GM21381 (cell line): Measurements from ENCODE around the gene ACOXL.

Experiments used
- ATAC-seq: cut with Tn5 transposase; IDR thresholded peaks from one replicate; pipeline ENCODE4 v1.9.1; 2021; ENCODE audit warnings: mild to moderate bottlenecking, moderate library complexity; ENCODE audit not compliant: unreplicated experiment

Gene ACOXL

GRCh38 chr2:111099402-111099801 lies 367.0 kb downstream of the ACOXL start:
- no peak for ATAC-seq

DNA sequence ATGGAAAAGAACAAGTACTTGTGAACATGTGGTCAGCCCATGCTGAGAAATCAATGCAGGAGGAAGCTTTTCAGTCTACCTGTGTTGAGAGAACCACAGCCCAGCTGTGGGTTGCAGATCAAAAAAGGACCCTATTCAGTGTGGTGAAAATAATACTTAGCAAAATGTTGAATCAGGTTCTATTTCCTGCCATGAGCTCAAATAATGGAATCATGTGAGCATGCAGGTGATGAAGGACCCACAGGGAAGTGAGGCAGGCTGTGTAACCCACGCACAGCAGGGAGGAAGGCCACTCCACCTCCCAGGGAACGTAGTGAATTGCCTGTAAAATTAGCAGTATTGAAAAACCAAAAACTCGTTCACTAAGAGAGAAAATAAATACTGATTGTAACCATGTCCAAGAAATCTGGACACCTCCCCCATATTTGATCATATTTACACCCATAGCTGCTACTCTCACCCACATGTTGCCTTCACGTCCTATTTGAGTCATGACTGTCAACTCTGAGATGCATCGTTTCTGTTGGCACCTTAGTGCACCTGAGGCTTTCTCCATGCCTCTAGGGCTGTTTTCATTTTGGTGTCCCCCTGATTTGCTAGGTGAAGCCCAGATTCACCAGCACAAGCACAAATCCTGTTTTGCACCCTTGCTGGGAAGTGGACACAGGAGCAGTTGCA lies 367.9 kb downstream of the ACOXL start:
- peak; percentile 22 for ATAC-seq

- ATAC-seq = peak; percentile 79
These were observed 368.4 kb downstream of the ACOXL start for GRCh38 chr2:111100765-111101162.

- no peak for ATAC-seq
These were observed 369.2 kb downstream of the ACOXL start for GRCh38 chr2:111101592-111101991.

GRCh38 chr2:111102216-111102615 lies 369.8 kb downstream of the ACOXL start:
- ATAC-seq = no peak

GRCh38 chr2:111105926-111106325 lies 373.6 kb downstream of the ACOXL start:
- ATAC-seq = no peak

DNA sequence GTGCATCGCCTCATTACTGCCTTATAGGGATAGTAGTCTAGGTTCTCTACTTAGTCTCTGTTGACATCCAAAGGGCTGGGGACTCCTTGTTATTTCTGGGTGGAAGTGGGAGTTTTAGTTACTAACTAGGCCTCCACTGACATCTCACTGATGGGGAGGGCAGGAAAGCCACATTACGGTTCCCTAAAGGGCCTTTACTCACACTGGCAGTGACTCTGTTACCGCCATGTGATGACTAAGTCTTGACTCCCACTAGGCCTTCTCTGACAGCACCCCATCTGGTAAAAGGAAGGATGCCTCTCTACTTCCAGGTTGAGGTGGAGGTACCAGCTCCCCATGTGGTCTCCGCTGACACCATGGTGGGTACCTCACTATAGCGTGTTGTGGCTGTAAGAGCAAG lies 374.3 kb downstream of the ACOXL start:
- ATAC-seq = no peak

DNA sequence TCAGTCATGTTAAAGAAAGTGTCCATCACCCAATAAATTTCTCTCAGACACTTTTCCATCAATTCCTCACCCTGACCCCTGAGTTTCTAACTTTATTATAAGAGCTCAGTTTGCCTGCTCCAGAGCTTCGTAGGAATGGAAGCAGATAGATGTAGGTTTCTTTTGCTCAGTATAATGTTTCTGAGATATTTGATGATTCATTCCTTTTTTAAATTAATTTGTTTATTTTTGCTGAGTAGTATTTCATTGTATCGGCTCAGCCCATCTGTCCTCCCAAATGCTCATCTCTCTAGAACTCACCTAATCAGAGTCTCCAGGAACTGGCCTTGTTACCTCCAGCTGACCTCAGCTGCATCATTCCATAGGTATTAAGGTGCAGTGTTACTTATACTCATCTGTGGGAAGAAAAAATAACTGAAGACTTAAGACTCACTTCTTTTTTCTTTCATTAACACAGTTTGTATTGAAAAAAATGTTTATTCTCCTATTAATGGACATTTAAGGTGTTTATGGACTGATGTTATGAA lies 376.4 kb downstream of the ACOXL start:
- no peak for ATAC-seq

GRCh38 chr2:111111101-111111755 lies 378.9 kb downstream of the ACOXL start:
- ATAC-seq = no peak

DNA sequence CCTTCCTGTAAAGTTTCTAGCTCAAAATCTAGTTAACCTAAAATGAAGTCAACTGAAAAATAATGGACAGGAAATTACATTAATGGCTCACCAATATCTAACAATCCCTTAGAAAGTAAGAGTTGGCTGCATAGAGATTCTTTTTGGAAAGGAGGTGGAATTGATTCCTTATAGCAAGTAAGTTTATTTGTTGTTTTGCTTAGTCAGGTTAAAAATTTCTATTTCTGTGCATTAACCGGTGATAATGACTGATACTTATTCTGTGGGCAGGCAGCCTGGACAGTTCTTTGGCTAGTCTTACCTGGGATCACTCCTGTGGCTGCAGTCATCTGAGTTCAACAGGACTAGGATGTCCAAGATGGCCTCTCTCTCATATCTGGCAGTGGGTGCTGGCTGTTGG lies 381.5 kb downstream of the ACOXL start:
- no peak for ATAC-seq

DNA sequence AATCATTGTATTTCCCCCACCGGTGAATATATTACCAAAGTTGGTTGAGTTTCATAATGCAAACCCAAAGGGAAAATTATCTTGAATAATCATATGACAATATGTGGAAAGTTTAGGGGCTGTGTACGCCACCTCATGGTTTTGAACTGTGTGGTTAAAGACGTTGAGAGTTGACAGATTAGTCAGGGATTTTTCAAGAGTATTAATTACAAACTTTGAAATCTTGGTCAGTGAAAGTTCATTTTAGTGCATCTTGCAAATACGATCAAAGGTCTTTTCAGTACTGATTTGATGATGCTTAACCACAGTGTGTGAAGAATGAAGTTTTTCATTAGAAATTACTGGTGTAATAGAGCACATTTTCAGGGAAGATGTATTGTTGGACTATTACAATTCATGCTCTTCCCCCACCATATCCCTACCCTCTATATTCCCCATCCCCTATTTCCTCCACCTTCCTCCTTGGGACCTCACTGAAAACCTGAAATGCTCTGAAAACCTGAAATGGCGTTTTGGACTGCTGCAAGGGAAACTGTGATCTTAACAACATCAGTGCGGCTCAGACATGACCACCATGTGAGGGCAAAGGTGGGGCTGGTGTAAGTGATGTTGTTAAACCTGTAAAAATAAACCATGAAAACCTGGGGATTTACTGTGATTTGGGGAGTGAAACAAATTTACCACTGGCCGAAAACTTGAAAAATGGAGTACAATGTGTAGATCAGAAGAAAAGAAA lies 383.8 kb downstream of the ACOXL start:
- no peak for ATAC-seq

DNA sequence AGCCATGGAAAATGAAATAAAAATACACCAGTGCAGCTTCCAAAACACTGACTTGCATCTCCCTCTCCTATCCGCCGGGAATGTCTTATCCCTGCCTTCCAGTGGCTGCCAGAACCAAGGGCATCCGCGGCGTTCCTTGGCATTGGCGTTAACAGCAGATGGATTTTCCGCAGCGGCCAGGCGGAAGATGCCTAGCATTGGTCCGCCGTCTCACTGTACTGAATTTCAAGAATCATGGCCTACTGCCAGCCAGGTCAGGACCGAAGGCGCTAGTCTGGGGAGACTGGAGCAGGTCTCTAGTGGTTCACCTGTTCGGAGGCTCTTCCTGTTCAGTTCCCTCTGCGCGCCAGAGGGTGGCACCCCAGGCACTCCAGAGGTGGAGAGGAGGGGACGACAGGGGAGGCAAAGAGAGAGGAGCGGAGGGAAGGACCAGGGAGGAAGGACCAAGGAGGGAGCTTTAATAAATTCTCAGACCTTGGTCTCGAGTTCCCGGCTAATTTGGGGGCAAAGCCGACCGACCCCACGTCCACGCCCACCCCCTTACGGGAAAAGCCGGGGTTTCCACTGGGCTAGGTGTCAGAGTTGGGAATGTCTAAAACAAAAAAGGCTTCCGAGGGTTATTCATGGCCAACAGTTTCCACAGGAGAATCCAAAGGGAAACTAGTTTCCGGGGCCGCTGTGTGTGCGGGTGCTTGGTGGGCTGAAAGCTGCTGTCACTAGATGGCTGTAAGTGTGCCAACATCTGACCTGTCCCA lies 384.6 kb downstream of the ACOXL start:
- no peak for ATAC-seq

- no peak for ATAC-seq
These were observed 385.5 kb downstream of the ACOXL start for GRCh38 chr2:111117598-111118480.

DNA sequence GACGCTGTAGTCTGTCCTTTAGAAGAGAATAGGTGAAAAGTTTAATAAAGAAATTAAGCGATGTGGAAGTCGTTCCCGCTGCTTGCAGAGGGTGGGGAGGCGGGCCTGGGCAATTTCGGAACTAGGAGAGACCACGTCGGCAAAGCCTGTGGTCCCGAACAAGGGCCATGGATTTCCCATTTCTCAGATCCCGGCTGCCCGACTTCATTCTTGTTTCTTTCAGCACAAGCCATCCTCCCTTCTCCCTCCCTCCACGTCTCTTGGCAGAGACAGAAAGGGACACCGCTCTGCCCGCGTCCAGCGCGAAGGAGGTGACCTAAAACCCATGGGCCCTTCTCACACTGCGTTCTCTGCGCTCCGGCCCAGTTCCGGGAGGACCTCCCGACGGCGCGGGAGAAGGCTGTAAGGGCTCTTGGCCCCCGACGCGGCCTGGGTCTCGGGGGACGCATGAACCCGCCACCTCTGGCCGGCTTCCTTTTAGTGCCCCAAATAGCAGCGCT lies 386.2 kb downstream of the ACOXL start:
- ATAC-seq = no peak

- no peak for ATAC-seq
These were observed 386.8 kb downstream of the ACOXL start for GRCh38 chr2:111118981-111119821.

DNA sequence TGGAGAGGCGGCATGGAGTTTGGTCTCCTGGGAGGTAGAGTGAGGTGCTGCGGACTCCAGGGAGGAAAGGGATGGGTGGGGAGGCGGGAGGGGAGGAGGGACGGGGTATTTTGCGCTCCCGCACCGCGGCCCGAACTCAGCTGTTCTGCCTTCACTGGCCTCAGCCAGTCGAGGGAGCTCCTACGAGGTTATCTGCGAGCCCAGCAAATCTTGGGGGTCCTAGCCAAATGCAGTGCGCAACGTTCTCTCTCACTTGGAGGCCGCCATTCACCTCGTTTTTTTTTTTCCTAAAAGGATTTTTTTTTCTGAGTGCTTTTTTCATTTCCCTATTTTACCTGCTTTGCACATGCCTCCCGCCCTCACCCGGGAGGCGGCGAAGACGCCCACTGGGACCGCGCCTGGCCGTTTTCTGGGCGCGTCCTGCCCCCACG lies 387.5 kb downstream of the ACOXL start:
- no peak for ATAC-seq

DNA sequence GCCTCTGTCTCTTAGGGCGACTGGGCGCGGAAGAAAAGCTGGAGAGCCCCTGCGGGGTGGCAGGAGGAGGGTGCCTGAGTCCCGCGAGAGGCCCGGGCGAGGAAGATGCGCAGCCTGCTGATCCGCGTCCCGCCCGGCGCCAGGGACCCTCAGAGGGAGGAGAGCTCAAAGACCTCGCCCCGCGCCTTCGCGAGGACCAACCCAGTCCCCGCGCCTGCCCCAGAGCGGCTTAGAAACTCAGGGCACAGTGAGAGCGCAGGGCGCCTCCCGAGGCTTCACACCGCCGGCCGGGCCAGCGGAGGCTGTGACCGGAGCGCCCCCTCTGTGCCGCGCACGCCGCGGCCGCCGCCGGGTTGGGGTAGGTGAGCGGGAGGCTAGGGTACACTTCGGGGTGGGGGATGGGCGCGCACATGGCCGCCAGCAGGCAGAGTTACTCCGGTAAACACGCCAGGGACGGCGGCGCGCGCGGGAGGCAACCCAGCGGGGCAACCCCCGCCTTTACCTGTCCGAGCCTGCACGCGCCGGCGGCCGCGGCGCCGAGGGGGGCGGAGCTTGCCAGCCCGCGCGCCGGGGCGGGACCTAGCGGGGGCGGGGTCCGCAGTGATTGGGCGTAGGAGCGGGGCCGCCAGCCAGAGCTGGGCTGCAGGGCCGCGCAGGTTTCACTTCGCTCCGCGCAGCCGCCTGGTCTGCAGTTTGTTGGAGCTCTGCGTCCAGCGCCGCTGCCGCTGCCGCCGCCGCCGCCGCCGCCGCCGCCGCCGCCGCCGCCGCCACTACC lies 388.1 kb downstream of the ACOXL start, which contains the start of gene BCL2L11:
TSS of gene BCL2L11 (plus strand) at position 662 of the 775 bp plus-strand sequence. CDS start 2,832 bp downstream, outside the sequence.
- ATAC-seq = peak; percentile 54
